Fibroblast of pulmonary artery (primary cell): ENCODE data around the gene ACTR10.

Experiments used
- DNase-seq: peaks from one replicate; pipeline ENCODE4 v3.0.0-alpha.2; 2010; ENCODE audit warnings: low read depth
- H3K4me3 ChIP-seq: replicated peaks from 2 replicates; pipeline ENCODE4 v1.5.1; 2011; ENCODE audit warnings: low read depth, mild to moderate bottlenecking, control low read depth, low read length, moderate library complexity
- TF ChIP-seq, protein P1 (sequence below): IDR thresholded peaks from 2 replicates; pipeline ENCODE4 v1.5.1; 2011; ENCODE audit warnings: mild to moderate bottlenecking, control low read depth, low read length, inconsistent platforms; ENCODE audit errors: missing control alignments

The ACTR10 gene

DNA sequence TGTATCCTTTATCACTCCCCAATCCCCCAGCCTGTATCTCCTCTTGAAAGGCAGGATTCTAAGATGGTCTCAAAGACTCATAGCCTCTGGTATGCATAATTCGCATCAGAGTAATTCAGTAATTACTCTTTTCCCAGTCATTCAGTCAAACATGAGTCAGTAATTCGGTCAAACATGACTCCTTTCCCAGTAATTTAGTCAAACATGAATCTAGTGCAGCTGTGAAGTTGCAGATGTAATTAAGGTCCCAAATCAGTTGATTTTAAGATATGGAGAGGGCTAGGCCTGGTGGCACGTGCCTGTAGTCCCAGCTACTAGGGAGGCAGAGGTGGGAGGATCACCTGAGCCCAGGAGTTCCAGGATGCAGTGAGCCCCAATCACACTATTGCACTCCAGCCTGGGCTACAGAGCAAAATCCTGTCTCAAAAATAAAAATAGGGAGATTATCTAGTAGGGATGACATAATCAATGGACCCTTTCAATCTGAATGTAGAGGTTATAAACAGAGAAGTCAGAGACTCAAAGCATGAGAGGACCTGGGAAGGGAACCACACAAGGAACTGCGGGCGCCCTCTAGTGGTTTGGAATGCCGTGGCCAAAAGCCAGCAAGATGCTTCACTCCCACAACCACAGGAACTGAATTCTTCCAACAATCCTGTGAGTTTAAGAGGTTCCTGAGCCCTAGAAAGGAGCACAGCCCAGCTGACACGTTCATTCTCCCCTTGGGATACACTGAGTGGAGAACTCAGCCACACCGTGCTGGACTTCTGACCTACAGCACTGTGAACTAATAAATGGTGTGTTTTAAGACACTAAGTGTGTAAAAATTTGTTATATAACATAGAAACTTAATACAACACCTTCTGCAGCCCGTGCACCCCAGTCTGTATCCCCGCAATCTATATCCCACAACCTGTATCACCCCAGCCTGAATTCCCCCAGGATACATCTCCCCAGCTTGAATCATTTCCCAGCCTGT lies 33.7 kb upstream of the ACTR10 start:
- TF ChIP-seq, protein P1, sequence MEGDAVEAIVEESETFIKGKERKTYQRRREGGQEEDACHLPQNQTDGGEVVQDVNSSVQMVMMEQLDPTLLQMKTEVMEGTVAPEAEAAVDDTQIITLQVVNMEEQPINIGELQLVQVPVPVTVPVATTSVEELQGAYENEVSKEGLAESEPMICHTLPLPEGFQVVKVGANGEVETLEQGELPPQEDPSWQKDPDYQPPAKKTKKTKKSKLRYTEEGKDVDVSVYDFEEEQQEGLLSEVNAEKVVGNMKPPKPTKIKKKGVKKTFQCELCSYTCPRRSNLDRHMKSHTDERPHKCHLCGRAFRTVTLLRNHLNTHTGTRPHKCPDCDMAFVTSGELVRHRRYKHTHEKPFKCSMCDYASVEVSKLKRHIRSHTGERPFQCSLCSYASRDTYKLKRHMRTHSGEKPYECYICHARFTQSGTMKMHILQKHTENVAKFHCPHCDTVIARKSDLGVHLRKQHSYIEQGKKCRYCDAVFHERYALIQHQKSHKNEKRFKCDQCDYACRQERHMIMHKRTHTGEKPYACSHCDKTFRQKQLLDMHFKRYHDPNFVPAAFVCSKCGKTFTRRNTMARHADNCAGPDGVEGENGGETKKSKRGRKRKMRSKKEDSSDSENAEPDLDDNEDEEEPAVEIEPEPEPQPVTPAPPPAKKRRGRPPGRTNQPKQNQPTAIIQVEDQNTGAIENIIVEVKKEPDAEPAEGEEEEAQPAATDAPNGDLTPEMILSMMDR = peak; percentile 94
- no peak overlapping the region for H3K4me3 ChIP-seq
- DNase-seq = peak; percentile 87

DNA sequence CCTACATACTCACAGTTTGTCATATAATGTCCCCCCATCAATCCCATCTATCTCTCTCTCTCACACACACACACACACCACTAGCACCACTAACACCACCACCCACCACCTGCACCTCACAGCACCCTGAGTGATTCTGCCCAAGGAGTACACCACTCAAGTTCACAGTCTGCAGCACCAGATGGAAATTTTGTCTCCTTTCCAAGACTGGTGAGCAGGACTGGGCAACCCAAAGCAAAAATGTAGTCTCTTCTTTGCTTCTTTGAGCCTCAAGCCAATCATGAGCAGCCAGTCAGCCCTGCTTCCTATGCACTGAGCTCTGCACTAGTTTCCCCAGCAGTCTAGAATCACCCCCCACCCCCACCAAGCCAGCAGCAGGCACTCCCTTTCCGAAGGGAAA lies 32.9 kb upstream of the ACTR10 start:
- TF ChIP-seq, protein P1 = no peak
- DNase-seq = no peak
- H3K4me3 ChIP-seq = no peak overlapping the region

DNA sequence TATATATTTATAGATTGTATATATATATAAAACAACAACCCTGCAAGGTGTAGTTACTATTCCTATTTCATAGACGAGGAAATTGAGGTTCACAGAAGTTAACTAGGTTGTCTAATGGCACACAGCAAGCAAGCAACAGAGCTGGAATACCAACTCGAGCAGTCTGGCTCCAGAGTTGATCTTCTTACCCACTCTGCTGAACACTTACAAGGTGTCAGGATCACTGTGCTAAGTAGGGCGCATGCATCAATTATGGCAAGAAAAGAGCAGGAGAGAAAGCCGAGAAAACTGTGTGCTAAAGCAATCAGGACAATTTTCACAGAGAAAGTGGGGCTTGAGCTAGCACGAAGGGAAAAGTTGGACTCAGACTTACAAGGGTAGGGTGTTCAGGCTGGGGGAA lies 32.1 kb upstream of the ACTR10 start:
- DNase-seq = no peak
- TF ChIP-seq, protein P1 = no peak
- no peak overlapping the region for H3K4me3 ChIP-seq

DNA sequence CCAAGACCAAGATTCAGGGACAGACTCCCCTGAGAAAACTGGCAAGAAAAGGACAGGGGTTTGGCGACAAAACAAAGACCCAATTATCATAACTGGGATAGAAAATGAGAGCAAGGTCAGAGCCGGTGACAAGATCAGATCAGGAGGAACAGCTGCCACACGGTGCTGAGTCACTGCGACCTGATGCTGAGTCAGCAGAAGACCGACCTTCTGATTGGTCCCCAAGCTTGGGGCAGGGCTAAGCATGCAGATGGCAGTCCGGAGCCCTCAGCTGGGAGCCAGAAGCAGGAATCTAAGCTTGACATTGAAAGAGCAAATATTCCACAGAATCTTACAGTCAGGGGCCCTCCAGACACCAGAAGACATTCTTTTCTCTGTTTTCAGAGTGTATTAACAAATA lies 28.9 kb upstream of the ACTR10 start:
- H3K4me3 ChIP-seq = no peak overlapping the region
- TF ChIP-seq, protein P1 = no peak
- DNase-seq = peak; percentile 83

DNA sequence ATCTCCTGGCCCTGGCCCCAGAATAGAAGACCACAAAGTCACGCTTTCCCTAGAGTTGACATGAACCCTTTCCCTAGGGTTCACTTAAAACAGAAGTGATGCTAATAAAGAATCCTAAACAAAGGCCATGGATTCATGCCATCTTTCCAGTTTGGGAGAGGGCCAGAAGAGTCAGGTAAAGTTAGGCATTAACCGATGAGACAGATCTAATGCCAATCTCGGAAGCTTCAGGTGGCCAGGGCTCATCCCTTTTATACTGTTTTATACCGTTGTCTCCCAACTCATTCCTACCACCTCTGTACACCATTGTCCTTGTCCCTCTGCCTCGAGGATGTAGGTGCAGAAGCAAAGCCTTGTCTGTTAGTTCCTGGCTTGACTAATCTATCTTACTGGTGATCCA lies 22.8 kb upstream of the ACTR10 start:
- no peak overlapping the region for H3K4me3 ChIP-seq
- no peak for DNase-seq
- TF ChIP-seq, protein P1 = no peak

DNA sequence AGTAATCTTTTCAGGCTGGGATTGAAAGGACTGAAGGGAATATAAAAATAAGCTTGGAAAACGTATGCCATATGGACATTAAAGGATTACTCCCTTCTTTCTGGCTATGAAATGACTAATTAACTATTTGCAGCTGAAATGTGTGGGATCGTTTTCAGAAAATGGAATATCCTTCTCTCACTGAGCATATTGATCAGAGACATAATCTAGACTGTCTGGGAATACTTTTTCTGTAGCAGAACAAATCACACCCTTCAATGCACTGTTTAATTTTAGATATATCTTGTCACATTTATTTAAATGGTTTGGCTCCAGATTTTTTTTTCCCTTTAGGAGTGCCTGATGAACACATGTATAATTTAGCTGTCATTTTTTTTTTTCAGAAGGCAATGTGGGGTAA lies 10.8 kb upstream of the ACTR10 start:
- no peak for DNase-seq
- no peak overlapping the region for H3K4me3 ChIP-seq
- TF ChIP-seq, protein P1 = no peak
